ENCODE measurements around the gene ZNF48.

The ZNF48 gene

DNA sequence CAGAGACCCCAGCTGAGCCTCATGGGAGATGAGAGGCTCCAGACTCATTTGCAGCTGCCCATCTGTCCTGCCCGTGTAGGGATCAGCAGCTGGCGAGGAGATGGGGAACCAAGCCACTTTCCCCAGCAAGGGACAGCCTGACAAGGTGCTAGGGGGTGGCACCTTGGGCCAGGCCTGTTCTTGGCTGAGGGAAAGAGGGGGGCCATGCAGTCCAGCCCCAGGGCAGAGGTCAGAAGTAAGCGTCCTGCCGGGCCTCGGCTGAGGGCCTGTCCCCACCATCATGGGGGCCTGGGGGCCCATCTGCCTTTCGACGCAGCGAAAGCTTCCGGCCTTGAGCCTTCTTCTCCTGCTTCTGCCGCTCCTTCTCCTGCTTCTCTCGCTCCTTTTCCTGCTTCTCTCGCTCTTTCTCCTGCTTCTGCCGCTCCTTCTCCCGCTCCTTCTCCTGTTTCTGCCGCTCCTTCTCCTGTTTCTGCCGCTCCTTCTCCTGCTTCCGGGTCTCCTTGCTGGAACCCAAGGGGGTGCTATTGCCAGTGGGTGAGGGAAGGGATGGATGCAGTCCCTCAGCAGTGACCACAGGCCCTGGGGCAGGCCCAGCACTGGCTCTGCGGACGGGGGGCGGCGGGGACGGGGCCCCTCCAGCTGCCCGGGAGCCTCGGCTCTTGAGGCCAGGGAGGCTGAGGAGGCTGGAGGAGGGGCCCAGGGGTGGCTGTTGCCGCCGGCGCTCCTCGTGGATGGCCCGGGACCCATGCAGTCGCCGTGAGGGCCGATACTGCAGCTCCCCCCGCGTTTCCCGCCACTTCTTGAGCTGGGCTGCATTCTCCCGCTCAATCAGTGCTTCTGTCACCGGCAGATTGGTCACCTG, 37.3 kb upstream of the ZNF48 start:
- no peak overlapping the region for H3K4me3 ChIP-seq (ENCODE audit: low read depth, low read length)
- no peak for DNase-seq
- H3K27me3 ChIP-seq (ENCODE audit: insufficient read depth, low read depth, severe bottlenecking): no peaks in the 10 kb centered on the region
- H3K9me3 ChIP-seq (ENCODE audit: severe bottlenecking): no peaks in the 10 kb centered on the region
- H3K27ac ChIP-seq: no peak overlapping the region
- H3K36me3 ChIP-seq: peaks cover 71% of the 10 kb centered on the region
- TF ChIP-seq, protein P1, sequence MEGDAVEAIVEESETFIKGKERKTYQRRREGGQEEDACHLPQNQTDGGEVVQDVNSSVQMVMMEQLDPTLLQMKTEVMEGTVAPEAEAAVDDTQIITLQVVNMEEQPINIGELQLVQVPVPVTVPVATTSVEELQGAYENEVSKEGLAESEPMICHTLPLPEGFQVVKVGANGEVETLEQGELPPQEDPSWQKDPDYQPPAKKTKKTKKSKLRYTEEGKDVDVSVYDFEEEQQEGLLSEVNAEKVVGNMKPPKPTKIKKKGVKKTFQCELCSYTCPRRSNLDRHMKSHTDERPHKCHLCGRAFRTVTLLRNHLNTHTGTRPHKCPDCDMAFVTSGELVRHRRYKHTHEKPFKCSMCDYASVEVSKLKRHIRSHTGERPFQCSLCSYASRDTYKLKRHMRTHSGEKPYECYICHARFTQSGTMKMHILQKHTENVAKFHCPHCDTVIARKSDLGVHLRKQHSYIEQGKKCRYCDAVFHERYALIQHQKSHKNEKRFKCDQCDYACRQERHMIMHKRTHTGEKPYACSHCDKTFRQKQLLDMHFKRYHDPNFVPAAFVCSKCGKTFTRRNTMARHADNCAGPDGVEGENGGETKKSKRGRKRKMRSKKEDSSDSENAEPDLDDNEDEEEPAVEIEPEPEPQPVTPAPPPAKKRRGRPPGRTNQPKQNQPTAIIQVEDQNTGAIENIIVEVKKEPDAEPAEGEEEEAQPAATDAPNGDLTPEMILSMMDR (IDR thresholded peaks at IDR 0.05; ENCODE audit: low read depth, low read length): no peak

DNA sequence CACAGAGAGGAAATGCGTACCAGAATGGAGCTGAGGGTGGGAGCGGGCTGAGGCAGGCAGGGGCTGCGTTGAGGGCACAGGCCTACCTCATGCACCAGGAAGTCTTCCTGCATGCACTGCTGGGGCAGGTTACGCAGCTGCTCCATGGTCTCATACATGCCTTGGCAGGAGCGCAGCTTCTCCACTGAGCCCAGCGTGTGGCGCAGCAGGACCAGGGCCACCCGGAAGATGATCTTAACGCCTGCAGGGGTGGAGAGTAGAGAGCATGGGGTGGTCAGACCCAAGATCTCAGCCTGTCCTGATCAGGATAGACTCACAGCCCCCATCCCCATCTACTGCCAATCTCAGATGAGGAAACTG, 36.7 kb upstream of the ZNF48 start:
- no peaks in the 10 kb centered on the region for H3K27me3 ChIP-seq (ENCODE audit: insufficient read depth, low read depth, severe bottlenecking)
- TF ChIP-seq, protein P1 (IDR thresholded peaks at IDR 0.05; ENCODE audit: low read depth, low read length): peak; percentile 31
- H3K36me3 ChIP-seq: peaks cover 71% of the 10 kb centered on the region
- H3K27ac ChIP-seq: no peak overlapping the region
- no peak for DNase-seq
- no peaks in the 10 kb centered on the region for H3K9me3 ChIP-seq (ENCODE audit: severe bottlenecking)
- no peak overlapping the region for H3K4me3 ChIP-seq (ENCODE audit: low read depth, low read length)

DNA sequence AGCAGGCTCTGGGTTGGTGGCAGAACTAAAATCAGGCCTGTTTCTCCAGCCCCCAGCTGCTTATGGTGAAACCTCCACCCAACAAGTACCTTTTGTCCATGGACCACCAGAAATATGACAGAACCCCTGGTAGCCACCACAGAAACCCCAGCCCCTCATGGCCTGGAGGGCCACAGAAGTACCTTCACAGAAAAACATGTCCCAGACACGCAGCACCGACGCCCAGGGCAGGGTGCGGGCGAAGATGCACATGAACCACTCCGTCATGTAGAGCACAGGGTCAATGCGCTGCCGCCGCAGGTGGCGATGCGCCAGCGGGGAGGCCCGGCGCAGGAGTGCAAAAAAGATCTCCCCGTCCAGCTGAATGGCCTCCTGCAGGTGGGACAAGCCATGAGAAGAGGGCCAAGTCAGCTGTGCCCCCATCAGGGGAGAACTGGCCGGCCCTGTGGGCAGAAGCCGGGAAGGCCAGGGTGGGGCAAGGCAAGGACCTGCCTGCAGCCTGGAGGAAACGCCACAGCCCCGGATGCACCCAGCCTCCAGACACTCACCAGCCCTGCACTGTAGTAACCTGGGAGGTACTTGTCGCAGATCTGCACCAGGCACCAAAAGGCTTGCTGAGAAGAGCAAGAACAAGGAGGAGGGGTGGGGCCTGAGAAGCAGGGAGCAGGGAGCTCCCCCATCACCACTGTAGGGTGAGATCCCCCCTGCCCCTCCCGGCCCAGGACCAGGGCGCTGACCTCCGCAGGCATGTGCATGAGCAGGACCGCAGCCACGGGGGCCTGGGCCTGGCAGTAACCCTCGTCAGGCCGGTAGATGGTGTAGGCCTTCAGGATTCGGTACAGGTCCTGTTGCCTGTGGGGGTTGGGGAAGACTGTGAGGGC, 36.0 kb upstream of the ZNF48 start:
- H3K4me3 ChIP-seq (ENCODE audit: low read depth, low read length): no peak overlapping the region
- no peaks in the 10 kb centered on the region for H3K9me3 ChIP-seq (ENCODE audit: severe bottlenecking)
- no peak overlapping the region for H3K27ac ChIP-seq
- peaks cover 72% of the 10 kb centered on the region for H3K36me3 ChIP-seq
- no peaks in the 10 kb centered on the region for H3K27me3 ChIP-seq (ENCODE audit: insufficient read depth, low read depth, severe bottlenecking)
- no peak for DNase-seq
- TF ChIP-seq, protein P1 (IDR thresholded peaks at IDR 0.05; ENCODE audit: low read depth, low read length): no peak

DNA sequence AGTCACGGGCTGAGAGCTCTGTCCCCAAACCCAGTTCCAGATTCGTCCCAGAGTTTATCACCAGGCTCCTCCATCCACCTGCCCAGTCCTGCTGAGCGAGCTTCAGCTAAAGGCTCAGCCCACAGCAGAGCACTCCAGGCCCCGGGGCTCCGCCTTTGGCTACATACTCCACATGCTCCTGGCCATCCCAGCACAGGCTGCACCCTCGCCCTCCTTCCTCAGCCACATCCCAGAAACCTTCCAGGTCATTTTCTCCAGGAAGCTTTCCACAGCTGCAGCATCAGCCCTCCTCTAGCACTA, 35.4 kb upstream of the ZNF48 start:
- TF ChIP-seq, protein P1 (IDR thresholded peaks at IDR 0.05; ENCODE audit: low read depth, low read length): no peak
- H3K4me3 ChIP-seq (ENCODE audit: low read depth, low read length): no peak overlapping the region
- peaks cover 78% of the 10 kb centered on the region for H3K36me3 ChIP-seq
- DNase-seq: no peak
- H3K27me3 ChIP-seq (ENCODE audit: insufficient read depth, low read depth, severe bottlenecking): no peaks in the 10 kb centered on the region
- no peak overlapping the region for H3K27ac ChIP-seq
- no peaks in the 10 kb centered on the region for H3K9me3 ChIP-seq (ENCODE audit: severe bottlenecking)

GRCh38 chr16:30361180-30361579, 34.0 kb upstream of the ZNF48 start:
- Histone ChIP-seq H3K27me3 (ENCODE audit: insufficient read depth, low read depth, severe bottlenecking) (no peaks in the 10 kb centered on the region), H3K27ac (no peak overlapping the region), H3K36me3 (peaks cover 91% of the 10 kb centered on the region), H3K9me3 (ENCODE audit: severe bottlenecking) (no peaks in the 10 kb centered on the region), H3K4me3 (ENCODE audit: low read depth, low read length) (no peak overlapping the region)
- TF ChIP-seq, protein P1 (IDR thresholded peaks at IDR 0.05; ENCODE audit: low read depth, low read length): no peak
- no peak for DNase-seq
